ENCODE measurements around the gene FSCB. TPM values are rescaled to one million over a fixed set of nuclear protein-coding genes. Genes with fewer than 3 reads are reported as not detected.
A peak's percentile ranks its signal among the peaks of the same experiment; 100 is the strongest.

FSCB gene
- total and polyA plus RNA-seq, 2 donors = not detected

- Histone ChIP-seq H3K4me1 (ENCODE audit: control insufficient read depth in 2 of 2, insufficient read depth in 2 of 2, low read length in 2 of 2) (no peaks in the 10 kb centered on the region), H3K36me3 (ENCODE audit: control insufficient read depth in 2 of 2, insufficient read depth in 2 of 2, low read length in 1 of 2) (no peaks in the 10 kb centered on the region), H3K27ac (ENCODE audit: low read depth in 1 of 2, low read length in 1 of 2) (no peak overlapping the region), H3K9me3 (ENCODE audit: control insufficient read depth in 2 of 2, insufficient read depth in 1 of 2, low read length in 1 of 2) (no peaks in the 10 kb centered on the region), H3K27me3 (ENCODE audit: control insufficient read depth in 2 of 2, insufficient read depth in 1 of 2, low read length in 1 of 2) (no peaks in the 10 kb centered on the region), H3K4me3 (ENCODE audit: low read length in 2 of 2) (no peak overlapping the region)
- no peak for DNase-seq (ENCODE audit: low read depth in 6 of 9, low spot score in 9 of 9)
- WGBS = 73% methylated on average over 1 of the region's 1 CpG
Observed at GRCh38 chr14:44497148-44497547, 9.9 kb downstream of the FSCB start.

- Histone ChIP-seq H3K36me3 (ENCODE audit: control insufficient read depth in 2 of 2, insufficient read depth in 2 of 2, low read length in 1 of 2) (no peaks in the 10 kb centered on the region), H3K4me1 (ENCODE audit: control insufficient read depth in 2 of 2, insufficient read depth in 2 of 2, low read length in 2 of 2) (no peaks in the 10 kb centered on the region), H3K4me3 (ENCODE audit: low read length in 2 of 2) (no peak overlapping the region), H3K27ac (ENCODE audit: low read depth in 1 of 2, low read length in 1 of 2) (no peak overlapping the region), H3K27me3 (ENCODE audit: control insufficient read depth in 2 of 2, insufficient read depth in 1 of 2, low read length in 1 of 2) (no peaks in the 10 kb centered on the region), H3K9me3 (ENCODE audit: control insufficient read depth in 2 of 2, insufficient read depth in 1 of 2, low read length in 1 of 2) (no peaks in the 10 kb centered on the region)
- DNase-seq (ENCODE audit: low read depth in 6 of 9, low spot score in 9 of 9) = no peak
Observed at GRCh38 chr14:44494137-44494536, 12.9 kb downstream of the FSCB start.

GRCh38 chr14:44490966-44491365 lies 16.1 kb downstream of the FSCB start:
- Histone ChIP-seq H3K9me3 (ENCODE audit: control insufficient read depth in 2 of 2, insufficient read depth in 1 of 2, low read length in 1 of 2) (no peaks in the 10 kb centered on the region), H3K4me3 (ENCODE audit: low read length in 2 of 2) (no peak overlapping the region), H3K27me3 (ENCODE audit: control insufficient read depth in 2 of 2, insufficient read depth in 1 of 2, low read length in 1 of 2) (no peaks in the 10 kb centered on the region), H3K4me1 (ENCODE audit: control insufficient read depth in 2 of 2, insufficient read depth in 2 of 2, low read length in 2 of 2) (no peaks in the 10 kb centered on the region), H3K27ac (ENCODE audit: low read depth in 1 of 2, low read length in 1 of 2) (no peak overlapping the region), H3K36me3 (ENCODE audit: control insufficient read depth in 2 of 2, insufficient read depth in 2 of 2, low read length in 1 of 2) (no peaks in the 10 kb centered on the region)
- WGBS = 92% methylated on average over 2 of the region's 2 CpGs
- DNase-seq (ENCODE audit: low read depth in 6 of 9, low spot score in 9 of 9) = no peak

- no peak for DNase-seq (ENCODE audit: low read depth in 6 of 9, low spot score in 9 of 9)
- no peak overlapping the region for H3K4me3 ChIP-seq (ENCODE audit: low read length in 2 of 2)
- no peak overlapping the region for H3K27ac ChIP-seq (ENCODE audit: low read depth in 1 of 2, low read length in 1 of 2)
- H3K4me1 ChIP-seq (ENCODE audit: control insufficient read depth in 2 of 2, insufficient read depth in 2 of 2, low read length in 2 of 2) = no peaks in the 10 kb centered on the region
- no peaks in the 10 kb centered on the region for H3K36me3 ChIP-seq (ENCODE audit: control insufficient read depth in 2 of 2, insufficient read depth in 2 of 2, low read length in 1 of 2)
- no peaks in the 10 kb centered on the region for H3K27me3 ChIP-seq (ENCODE audit: control insufficient read depth in 2 of 2, insufficient read depth in 1 of 2, low read length in 1 of 2)
- WGBS = 96% methylated on average over 1 of the region's 1 CpG
- no peaks in the 10 kb centered on the region for H3K9me3 ChIP-seq (ENCODE audit: control insufficient read depth in 2 of 2, insufficient read depth in 1 of 2, low read length in 1 of 2)
Observed at GRCh38 chr14:44477953-44478352, 29.1 kb downstream of the FSCB start.

- no peaks in the 10 kb centered on the region for H3K27me3 ChIP-seq (ENCODE audit: control insufficient read depth in 2 of 2, insufficient read depth in 1 of 2, low read length in 1 of 2)
- H3K4me1 ChIP-seq (ENCODE audit: control insufficient read depth in 2 of 2, insufficient read depth in 2 of 2, low read length in 2 of 2) = no peaks in the 10 kb centered on the region
- no peaks in the 10 kb centered on the region for H3K9me3 ChIP-seq (ENCODE audit: control insufficient read depth in 2 of 2, insufficient read depth in 1 of 2, low read length in 1 of 2)
- no peak for DNase-seq (ENCODE audit: low read depth in 6 of 9, low spot score in 9 of 9)
- no peaks in the 10 kb centered on the region for H3K36me3 ChIP-seq (ENCODE audit: control insufficient read depth in 2 of 2, insufficient read depth in 2 of 2, low read length in 1 of 2)
- H3K4me3 ChIP-seq (ENCODE audit: low read length in 2 of 2) = no peak overlapping the region
- no peak overlapping the region for H3K27ac ChIP-seq (ENCODE audit: low read depth in 1 of 2, low read length in 1 of 2)
Observed at GRCh38 chr14:44468771-44469170, 38.3 kb downstream of the FSCB start.

GRCh38 chr14:44463356-44464004 lies 43.6 kb downstream of the FSCB start:
- Histone ChIP-seq H3K36me3 (ENCODE audit: control insufficient read depth in 2 of 2, insufficient read depth in 2 of 2, low read length in 1 of 2) (no peaks in the 10 kb centered on the region), H3K27ac (ENCODE audit: low read depth in 1 of 2, low read length in 1 of 2) (no peak overlapping the region), H3K27me3 (ENCODE audit: control insufficient read depth in 2 of 2, insufficient read depth in 1 of 2, low read length in 1 of 2) (no peaks in the 10 kb centered on the region), H3K4me3 (ENCODE audit: low read length in 2 of 2) (no peak overlapping the region), H3K4me1 (ENCODE audit: control insufficient read depth in 2 of 2, insufficient read depth in 2 of 2, low read length in 2 of 2) (no peaks in the 10 kb centered on the region), H3K9me3 (ENCODE audit: control insufficient read depth in 2 of 2, insufficient read depth in 1 of 2, low read length in 1 of 2) (no peaks in the 10 kb centered on the region)
- DNase-seq (ENCODE audit: low read depth in 6 of 9, low spot score in 9 of 9) = peak in 1 of 9 donors; percentile 1
- 85% methylated on average over 4 of the region's 4 CpGs for WGBS

- WGBS = 98% methylated on average over 1 of the region's 1 CpG
- Histone ChIP-seq H3K27ac (ENCODE audit: low read depth in 1 of 2, low read length in 1 of 2) (no peak overlapping the region), H3K27me3 (ENCODE audit: control insufficient read depth in 2 of 2, insufficient read depth in 1 of 2, low read length in 1 of 2) (no peaks in the 10 kb centered on the region), H3K4me1 (ENCODE audit: control insufficient read depth in 2 of 2, insufficient read depth in 2 of 2, low read length in 2 of 2) (no peaks in the 10 kb centered on the region), H3K9me3 (ENCODE audit: control insufficient read depth in 2 of 2, insufficient read depth in 1 of 2, low read length in 1 of 2) (no peaks in the 10 kb centered on the region), H3K36me3 (ENCODE audit: control insufficient read depth in 2 of 2, insufficient read depth in 2 of 2, low read length in 1 of 2) (no peaks in the 10 kb centered on the region), H3K4me3 (ENCODE audit: low read length in 2 of 2) (no peak overlapping the region)
- DNase-seq (ENCODE audit: low read depth in 6 of 9, low spot score in 9 of 9) = no peak
Observed at GRCh38 chr14:44462381-44462780, 44.7 kb downstream of the FSCB start.

- Histone ChIP-seq H3K9me3 (ENCODE audit: control insufficient read depth in 2 of 2, insufficient read depth in 1 of 2, low read length in 1 of 2) (peaks cover 0 to 2% of the 10 kb centered on the region in 2 donors), H3K27me3 (ENCODE audit: control insufficient read depth in 2 of 2, insufficient read depth in 1 of 2, low read length in 1 of 2) (no peaks in the 10 kb centered on the region), H3K4me1 (ENCODE audit: control insufficient read depth in 2 of 2, insufficient read depth in 2 of 2, low read length in 2 of 2) (no peaks in the 10 kb centered on the region), H3K27ac (ENCODE audit: low read depth in 1 of 2, low read length in 1 of 2) (no peak overlapping the region), H3K4me3 (ENCODE audit: low read length in 2 of 2) (no peak overlapping the region), H3K36me3 (ENCODE audit: control insufficient read depth in 2 of 2, insufficient read depth in 2 of 2, low read length in 1 of 2) (no peaks in the 10 kb centered on the region)
- WGBS = 72% methylated on average over 2 of the region's 2 CpGs
- DNase-seq (ENCODE audit: low read depth in 6 of 9, low spot score in 9 of 9) = no peak
Observed at GRCh38 chr14:44461811-44462210, 45.3 kb downstream of the FSCB start.

All from thymus (tissue), 11 donors.